Germinal center (tissue), 1 donor: ENCODE results near the gene COL6A2.
"Not testable (repeated sequence)": the region's sequence is repeated elsewhere in the genome, so short reads cannot be mapped to it uniquely, and the experiment has no call there.

Source experiments
- DNase-seq: peaks from one replicate; pipeline ENCODE4 v3.0.0; 2012; ENCODE audit warnings: mixed read lengths, low spot score

Gene COL6A2

DNA sequence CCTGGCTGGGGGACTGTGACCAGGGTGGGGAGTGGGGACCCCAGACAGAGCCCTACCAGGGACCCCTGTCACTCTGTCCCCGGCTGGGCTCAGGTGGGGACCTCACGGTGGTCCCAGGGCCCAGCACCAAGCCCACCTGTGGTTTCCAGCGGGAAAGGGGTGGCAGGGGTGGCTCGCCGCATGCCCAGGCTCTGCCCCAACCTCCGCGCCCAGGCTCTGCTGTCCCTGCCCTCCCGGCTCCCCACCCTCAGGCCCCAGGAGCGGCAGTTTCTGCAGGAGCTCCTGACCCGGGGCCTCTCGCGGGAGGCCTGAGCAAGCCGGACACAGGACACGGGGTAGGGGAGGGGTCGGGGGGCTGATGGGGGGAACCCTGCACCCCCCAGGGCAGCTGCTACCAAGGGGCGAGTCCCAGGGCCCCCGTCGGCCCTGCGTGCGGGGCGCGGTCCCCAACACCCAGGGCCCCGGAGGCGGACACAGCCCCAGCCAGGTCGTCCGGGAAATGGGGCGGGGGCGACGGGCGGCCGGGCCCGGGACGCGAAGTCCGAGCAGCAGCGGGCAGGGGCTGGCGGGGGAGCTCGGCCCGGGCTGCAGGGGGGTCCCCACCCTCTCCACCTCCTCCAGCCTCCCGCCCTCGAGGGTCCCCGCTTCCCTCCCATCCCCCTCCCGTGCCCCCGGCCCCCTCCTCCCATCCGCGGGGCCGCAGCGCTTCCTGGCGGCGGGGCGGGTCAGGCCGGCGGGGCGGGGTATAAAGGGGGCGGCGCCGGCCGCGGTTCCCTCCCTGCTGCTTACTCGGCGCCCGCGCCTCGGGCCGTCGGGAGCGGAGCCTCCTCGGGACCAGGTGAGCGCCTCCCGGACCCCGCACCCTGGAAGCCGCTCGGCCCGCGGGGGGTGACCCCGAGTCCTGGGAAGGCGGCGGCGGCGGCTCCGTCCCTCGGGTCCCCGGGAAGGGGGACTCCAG, at the start of gene COL6A2:
Gene COL6A2 (plus strand): TSS at position 777 of the 958 bp plus-strand sequence.
- DNase-seq: peak; percentile 67

DNA sequence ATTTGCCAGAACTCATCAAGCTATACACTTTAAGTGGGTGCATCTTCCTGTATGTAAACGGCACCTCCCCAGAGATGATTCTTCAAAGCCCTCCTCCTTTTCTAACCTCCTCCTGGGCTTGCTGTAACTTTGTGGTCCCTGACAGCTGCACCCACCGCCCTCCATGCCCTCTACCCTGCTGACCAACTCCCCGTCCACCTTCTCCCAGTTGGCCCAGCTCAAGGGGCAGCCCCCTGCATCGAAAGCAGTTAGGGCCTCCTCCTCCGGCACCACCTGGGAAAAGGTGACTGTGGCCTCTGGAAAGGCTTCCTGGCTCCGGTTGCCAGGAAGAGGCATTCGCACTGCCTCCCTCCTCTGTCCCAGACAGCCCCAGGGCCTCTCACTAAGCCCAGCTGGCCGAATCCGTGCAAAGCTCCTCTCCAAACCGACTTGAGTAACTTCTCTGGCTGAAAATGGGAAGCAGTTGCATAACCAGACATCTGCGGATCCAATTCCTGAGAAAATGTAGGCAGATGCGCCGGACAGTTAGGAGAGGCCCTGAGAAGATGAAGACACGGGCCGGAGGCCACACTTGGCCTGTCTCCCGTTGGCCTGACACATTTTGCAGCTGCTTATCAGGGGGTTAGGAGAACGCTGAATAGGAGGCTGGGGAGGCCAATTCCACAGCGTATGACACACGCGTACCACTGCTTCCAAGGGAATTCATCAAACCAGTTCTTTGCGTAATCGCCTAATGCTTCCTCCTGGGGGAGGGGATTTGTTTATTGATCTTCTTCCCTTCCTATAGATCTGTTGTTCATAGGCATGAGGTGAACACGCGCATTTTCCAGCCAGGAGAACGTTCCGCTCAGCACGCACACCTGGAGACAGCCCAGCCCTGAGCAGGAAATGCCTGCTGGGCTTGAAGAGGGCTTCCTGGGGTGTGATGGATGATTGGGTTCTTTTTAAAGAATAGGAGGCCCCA, 48.7 kb upstream of the COL6A2 start:
- DNase-seq: no peak

DNA sequence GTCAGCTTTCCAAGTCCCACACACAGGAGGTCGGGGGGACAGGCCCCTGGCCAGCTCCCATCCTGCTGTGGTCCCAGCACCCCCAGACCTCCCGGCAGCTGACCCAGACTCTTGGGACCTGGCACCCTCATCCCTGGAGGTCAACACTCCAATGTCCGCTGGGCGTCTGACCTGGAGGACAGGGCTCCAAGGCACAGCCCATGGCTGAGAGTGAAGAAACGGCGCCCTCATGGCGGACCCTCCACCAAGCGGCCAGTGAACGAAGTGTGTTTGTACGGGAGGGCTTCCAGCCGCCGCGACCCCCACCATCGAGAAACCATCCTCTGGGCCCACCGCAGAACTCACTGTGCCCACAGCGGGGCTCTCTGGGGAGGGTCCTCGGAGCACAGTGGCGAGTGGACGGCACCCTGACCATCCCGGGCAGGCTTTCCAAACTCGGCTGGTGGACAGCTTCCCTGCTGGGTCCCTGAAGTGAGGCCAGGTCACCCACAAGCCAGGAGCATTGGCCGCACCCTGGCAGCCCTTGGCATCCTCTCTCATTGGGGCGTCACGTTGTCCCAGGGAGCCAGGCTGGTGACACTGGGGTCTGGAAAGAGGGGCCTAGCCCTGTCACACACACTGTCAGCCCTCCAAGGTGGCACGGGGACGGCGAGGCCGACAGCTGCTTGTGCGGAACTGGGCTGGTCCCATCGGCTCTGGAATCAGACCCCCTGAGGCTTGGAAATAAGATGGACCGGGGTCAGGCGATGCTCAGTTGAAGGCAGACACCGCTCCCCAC, 47.8 kb upstream of the COL6A2 start:
- DNase-seq: no peak

DNA sequence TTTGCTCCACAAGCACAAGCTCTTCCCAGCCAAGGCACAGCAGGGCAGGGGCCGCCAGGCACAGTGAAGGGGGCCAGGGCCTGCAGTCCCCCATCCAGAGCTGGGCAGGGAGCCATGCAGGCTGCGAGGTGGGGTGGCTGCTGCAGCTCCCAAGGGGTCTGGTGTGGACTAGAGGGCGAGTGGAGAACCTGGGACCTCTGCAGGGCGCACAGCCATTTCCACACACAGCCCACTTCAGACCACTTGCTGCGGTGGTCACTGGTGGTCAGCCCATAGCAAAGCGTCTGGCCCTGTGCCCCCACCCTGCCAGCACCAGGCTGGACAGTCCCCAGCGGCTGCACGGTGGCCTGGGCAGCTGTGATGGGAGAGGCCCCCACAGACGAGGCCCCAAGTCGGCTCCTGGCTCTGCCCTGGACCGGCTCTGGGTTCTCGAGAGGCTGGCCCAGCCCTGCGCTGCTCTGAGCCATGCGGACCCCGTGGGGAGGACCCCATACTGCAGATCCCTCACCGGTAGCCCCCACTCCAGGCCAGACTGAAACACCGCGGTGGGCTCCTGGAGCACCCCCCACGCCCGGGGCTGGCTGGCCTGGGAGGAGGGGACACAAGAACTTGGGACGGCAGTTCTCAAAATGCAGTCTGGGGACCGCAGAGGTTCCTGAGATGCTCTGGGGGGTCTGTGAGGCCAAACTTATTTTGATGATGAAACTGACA, 47.1 kb upstream of the COL6A2 start:
- DNase-seq: no peak

DNA sequence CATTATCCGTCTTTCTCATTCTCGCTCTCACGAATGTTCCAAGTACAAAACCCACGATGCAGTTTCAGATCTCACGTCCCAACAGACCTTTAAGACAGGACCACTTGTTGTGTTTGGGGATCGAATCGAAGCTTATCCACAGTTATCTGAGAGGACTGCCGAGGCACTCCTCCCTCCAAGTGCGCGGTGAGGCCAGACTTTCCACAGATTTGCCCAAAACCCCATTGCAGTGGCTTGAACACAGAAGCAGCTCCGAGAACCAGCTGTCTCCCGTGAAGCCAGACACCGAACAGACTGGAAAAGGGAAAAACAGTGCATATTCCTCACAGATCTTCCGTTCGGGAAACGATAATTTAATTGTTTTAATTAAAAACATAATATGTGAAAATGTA, 46.5 kb upstream of the COL6A2 start:
- no peak for DNase-seq

DNA sequence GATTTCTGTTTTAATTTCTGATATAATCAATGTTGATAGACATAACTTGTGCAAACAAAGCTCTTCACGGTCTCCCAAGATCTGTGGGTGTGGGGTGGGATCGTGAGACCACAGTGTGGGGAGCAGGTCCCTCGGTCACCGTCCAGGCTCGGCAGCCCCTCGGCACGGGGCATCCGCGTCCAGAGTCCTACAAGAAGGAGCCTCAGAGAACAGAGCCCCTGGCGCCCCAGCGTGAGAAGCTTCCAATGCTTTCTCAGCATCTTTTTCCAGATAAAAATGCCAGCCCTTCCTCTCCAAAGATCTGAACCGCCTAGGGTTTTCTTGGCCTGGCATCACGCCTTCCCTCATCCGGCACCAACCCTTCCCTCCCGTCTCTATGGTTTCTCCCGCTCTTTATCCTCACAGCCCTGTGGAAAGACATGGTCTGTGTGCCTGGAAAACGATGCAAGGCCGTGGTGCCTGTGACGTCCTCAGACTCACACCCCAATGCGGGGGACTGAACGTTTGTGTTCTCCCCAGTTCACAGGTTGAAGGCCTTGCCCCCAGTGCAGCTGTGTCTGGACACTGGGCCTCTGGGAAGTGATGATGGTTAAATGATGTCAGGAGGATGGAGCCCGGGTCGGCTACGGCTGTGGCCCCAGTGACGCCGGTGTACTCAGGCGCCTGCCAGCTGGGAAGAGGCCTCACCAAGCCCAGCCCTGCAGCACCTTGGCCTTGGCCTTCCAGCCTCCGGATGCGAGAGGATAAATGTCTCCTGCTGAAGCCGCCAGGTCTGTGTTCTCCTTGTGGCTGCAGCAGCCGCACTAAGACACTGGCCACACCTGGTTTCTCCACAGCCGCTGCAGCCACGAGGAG, 45.9 kb upstream of the COL6A2 start:
- DNase-seq: no peak

DNA sequence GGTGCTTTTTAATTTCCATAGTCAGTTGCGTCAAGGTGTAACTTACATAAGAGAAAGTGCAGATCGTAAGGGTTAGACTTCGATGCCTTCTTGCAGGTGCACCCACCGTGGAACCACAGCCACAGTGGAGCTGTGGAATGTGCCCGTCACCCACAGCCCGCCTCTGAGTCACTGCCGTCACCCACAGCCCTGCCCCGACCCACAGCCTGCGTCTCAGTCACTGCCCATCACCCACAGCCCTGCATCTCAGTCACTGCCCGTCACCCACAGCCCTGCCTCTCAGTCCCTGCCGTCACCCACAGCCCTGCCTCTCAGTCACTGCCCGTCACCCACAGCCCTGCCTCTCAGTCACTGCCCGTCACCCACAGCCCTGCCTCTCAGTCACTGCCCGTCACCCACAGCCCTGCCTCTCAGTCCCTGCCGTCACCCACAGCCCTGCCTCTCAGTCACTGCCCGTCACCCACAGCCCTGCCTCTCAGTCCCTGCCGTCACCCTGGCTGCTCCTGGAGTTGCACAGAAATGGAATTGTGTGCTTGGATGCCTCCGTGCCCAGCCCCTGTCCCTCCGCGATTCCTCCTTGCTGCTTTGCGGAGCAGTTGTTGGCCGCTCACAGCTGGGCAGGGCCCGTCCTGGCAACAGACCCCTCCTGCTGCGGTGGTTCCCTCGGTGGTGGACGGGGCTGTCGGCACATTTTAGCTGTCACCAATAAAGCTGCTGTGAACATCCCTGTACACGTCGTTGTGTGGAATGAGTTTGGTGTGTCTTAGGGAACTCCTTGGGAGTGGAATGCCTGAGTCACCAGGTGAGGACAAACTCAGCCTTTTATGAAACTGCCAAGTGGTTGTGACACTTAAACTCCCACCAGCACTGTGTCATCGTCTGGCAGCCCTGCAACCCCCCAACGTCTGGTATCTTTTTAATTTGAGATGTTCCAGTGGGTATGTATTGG, 44.9 kb upstream of the COL6A2 start:
- DNase-seq: no peak

DNA sequence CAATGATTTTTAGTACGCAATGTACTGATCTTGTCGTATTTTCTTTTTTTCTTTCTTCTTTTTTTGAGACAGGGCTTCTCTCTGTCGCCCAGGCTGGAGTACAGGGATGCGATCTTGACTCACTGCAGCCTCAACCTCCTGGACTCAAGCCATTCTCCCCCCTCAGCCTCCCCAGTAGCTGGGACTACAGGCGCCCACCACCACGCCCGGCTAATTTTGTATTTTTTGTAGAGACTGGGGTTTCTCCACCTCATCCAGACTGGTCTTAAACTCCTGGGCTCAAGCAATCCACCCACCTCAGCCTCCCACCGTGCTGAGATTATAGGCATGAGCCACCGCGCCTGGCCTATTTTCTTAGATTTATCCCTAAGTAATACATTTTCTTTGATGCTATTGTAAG, 43.9 kb upstream of the COL6A2 start:
- no peak for DNase-seq

DNA sequence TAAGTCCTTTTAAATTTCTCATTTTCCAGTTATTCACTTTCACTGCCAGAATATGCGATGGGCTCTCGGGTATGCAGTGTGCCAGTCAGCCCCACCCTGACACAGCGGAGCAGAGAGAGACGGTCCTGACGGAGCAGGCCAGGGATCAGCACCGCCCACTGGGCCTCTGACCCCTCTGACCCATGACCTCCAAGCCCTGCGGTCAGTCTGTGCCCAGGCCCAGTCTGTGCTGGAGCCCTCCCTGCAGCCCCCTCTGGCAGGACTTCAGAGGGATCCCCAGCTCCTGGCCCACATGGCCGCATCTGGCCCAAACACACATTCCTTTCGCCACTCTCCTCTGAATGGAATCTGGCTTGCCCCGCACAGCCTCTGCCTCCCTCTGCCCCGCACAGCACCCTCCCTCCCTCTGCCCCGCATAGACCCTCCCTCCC, 43.4 kb upstream of the COL6A2 start:
- DNase-seq: no peak

DNA sequence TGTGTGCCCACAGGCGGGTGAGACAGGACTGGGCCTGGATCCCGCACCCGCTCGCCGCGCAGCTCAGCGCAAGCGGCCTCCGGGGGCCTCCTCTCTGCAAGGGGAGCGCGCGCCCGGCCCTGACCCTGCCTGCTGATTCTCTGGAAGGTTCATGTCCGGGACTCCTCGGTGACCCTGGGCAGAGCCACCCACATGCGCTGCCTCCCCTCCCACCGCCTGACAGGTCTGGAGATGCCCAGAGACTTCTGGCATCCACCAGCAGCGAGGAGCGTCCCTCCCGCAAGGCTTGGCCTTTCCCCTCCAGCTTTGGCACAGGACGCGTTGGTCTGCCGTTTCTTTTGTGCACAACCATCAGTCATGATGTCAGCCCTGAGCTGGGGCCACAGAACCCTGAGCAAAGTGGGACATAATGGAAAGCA, 42.0 kb upstream of the COL6A2 start:
- DNase-seq: no peak

DNA sequence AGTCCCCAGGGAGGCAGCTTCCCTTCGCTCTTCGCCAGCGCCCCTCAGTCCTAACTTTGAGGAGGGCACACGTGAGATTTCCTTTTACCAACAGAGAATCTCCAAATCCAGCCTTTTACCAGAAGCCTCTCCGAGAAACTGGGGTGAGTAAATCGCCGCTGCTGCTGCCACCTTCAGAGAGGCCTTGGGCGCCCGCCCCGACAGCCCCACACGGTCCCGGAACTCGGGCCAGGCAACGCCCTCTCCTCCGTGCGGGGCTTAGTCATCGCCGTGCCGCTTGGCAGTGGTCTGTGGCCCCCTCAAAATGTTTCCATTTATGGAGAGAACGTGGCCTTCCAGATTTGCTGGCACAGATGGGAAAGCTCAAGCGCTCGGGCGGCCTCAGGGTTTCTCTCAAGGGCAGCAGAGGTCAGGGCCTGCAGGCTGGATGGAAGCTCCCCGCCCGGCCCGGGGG, 41.4 kb upstream of the COL6A2 start:
- DNase-seq: no peak

DNA sequence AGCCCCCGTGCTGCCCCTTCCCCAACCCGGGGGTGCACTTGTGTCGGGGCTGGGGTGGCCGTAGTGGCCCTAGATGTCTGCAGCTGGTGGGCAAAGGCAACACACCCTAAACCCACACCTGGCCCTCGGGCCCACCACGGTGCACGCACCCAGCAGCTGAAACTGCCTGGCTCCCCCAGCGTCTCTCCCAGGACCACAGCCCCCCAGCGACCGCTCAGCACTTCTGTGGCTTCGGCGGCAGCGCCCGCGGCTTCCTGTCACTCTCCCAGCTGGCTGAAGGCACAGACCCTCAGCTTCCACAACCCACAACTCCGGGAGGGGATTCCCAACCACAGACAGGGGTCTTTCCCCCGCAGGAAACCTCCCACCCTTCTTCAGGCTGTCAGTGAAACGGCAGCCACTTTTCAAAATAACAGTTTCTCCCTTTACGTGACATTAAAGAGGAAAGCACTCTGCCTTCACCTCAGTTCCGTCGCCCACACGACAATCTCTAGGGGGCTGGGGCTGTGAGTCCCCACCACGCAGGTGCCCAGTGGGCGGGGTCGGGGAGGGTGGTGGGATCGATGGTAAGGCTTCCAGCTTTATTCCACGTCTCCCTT, 40.7 kb upstream of the COL6A2 start:
- no peak for DNase-seq

DNA sequence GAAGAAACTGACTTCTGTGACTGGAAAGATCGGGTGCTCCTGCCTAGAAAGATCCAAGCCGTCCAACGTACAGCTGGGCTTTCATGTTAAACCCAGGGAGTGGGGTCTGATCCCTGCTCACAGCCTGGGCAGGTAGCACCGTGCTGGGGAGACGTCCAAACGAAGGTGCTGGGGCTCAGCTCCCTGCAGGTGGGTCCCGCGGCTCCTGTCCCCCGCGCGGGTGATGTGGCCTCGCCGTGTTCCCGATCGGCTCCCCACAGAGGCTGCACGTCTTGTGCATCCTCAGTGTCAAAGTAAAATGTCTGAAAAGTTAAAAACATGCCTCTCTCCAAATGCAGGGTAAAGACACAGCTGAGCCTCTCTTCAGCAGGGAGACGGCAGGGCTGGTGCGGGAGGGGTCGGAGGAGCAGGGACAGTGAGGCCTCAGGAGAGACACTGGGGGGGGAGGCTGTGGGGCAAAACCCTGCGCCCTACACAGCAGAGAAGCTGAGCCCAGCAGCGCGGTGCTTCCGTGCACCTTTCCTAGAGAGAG, 40.1 kb upstream of the COL6A2 start:
- DNase-seq: no peak

DNA sequence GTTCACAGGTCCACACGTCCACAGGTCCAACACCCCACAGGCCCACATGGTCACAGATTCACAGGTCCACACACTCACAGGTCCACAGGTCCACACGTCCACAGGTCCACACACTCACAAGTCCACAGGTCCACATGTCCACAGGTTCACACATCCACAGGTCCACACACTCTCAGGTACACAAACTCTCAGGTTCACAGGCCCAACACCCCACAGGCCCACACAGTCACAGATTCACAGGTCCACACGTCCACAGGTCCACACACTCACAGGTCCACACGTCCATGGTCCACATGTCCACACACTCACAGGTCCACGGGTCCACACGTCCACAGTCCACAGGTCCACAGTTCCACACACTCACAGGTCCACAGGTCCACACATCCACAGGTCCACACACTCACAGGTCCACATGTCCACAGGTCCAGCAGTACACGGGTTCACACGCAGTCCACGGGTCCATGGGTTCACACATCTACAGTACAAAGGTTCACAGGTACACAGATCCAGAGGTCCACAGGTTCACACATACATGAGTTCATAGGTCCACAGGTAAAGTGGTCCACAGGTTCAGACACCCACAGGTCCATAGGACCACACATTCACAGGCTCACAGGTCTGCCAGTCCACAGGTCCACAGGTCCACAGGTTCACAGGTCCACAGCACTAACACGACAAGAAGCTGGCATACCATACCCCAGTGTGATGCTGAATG, 39.3 kb upstream of the COL6A2 start:
- DNase-seq: no peak

DNA sequence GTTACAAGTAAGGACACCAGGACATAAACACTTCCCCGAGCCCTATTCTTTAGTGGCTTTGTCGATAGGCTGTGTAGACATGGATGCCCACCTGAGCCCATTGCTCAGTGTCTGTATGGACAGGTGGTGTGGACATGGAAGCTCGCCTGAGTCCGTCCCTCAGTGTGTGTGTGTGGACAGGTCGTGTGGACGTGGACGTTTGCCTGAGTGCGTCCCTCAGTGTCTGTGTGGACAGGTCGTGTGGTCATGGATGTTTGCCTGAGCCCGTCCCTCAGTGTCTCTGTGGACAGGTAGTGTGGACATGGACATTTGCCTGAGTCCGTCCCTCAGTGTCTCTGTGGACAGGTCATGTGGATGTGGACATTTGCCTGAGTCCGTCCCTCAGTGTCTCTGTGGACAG, 38.7 kb upstream of the COL6A2 start:
- no peak for DNase-seq

DNA sequence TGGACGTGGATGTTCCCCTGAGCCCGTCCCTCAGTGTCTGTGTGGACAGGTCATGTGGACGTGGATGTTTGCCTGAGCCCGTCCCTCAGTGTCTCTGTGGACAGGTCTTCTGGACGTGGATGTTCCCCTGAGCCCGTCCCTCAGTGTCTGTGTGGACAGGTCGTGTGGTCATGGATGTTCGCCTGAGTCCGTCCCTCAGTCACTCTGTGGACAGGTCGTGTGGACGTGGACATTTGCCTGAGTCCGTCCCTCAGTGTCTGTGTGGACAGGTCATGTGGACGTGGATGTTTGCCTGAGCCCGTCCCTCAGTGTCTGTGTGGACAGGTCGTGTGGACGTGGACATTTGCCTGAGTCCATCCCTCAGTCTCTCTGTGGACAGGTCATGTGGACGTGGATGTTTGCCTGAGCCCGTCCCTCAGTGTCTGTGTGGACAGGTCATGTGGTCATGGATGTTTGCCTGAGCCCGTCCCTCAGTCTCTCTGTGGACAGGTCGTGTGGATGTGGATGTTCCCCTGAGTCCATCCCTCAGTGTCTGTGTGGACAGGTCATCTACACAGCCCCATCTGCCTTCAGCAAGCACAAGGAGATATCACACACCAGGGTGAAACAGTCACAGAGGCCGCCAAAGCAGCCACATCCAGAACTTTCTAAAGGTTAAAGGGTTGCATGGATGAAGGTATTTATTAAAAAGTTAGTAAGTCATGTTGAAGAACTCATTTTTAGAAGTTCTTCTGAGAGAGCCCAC, 38.0 kb upstream of the COL6A2 start:
- DNase-seq: not testable (repeated sequence)

DNA sequence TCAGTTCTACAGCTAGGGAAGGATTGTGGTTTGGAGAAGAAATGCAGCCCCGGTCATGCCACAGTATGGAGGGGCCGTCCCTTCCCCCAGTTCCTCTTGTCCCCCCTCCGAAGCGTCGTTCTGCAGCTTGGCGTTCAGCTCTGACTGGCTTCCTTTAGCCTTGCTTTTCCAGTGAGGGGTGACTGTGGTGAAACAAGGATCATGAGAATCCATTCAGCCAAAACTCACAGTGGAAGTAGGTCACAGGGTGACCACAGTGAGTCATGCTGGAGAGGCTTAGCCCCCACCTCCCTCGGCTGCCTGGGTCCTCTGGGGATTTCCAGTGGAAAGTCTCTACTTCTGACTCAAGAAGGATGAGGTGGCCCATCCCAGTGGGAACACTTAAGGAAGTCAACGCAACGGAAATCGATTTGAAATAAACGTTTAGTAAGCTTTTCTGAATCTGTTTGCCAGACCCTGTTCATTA, 37.3 kb upstream of the COL6A2 start:
- DNase-seq: no peak
